ENCODE data around the gene TLNRD1. TPM values are rescaled to one million over a fixed set of nuclear protein-coding genes. Genes with fewer than 3 reads are reported as not detected.
A peak's percentile ranks its signal among the peaks of the same experiment; 100 is the strongest.

The TLNRD1 gene
- total RNA-seq, 1 donor from 2014 or later, result 5.5 TPM

DNA sequence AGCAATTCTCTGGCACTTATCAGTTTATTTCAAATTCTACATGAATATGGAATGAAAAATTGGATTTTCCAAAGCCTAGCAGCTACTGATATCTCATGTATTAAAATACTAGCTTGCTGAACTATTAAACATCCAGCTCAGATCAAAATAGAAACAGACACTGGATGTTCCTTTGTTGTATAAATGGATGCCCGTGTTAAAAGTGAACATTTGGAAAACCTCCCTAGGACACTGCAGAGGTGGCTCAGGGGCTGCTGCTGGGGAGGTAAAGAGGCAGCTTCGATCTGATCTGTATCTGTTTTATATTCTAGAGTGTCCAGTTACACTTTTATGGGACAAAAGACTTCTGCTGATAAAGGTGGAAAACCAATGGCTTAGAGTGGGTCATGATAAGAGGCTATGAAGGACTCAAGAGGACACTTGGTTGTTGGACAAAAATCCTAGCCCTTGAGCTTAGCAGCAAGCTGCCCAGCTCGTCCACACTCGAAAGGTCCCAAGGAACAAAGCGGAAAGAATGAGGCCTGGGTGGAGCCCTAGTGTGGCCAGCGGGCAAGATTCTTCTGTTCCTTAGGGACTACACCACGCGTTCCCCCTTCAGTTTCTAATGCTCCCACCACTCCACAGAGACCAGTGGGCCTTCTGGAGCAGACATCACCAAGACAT lies 21.1 kb upstream of the TLNRD1 start:
- H3K4me3 ChIP-seq, result no peak overlapping the region
- H3K4me1 ChIP-seq, result peaks cover 40% of the 10 kb centered on the region
- H3K27me3 ChIP-seq (ENCODE audit: low read depth), result no peaks in the 10 kb centered on the region
- TF ChIP-seq, protein P1, sequence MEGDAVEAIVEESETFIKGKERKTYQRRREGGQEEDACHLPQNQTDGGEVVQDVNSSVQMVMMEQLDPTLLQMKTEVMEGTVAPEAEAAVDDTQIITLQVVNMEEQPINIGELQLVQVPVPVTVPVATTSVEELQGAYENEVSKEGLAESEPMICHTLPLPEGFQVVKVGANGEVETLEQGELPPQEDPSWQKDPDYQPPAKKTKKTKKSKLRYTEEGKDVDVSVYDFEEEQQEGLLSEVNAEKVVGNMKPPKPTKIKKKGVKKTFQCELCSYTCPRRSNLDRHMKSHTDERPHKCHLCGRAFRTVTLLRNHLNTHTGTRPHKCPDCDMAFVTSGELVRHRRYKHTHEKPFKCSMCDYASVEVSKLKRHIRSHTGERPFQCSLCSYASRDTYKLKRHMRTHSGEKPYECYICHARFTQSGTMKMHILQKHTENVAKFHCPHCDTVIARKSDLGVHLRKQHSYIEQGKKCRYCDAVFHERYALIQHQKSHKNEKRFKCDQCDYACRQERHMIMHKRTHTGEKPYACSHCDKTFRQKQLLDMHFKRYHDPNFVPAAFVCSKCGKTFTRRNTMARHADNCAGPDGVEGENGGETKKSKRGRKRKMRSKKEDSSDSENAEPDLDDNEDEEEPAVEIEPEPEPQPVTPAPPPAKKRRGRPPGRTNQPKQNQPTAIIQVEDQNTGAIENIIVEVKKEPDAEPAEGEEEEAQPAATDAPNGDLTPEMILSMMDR (IDR thresholded peaks at IDR 0.05; ENCODE audit: borderline replicate concordance), result no peak
- H3K36me3 ChIP-seq, result peaks cover 35% of the 10 kb centered on the region
- intact Hi-C loops (cut with micrococcal nuclease), result no loop called here
- no peak for DNase-seq
- no peaks in the 10 kb centered on the region for H3K9me3 ChIP-seq (replicated peaks)
- H3K27ac ChIP-seq (replicated peaks), result peak overlapping the region; percentile 29

DNA sequence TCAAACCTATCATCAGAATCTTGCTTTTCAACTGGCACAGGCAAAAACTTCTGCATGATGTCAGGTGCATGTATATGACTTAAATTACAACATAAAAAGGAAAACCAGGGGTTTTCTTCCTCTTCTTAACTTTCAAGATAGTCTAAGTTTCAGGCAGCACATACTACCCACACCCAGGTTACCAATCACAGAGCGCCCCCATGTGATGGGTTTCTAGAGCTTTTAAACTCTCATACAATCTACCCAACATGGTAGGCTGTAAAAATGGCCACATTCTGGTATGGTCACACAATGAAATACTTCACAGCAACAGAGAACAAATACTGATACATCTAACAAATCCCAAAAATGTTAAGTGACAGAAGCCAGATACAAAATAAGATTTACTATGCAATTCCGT lies 18.5 kb upstream of the TLNRD1 start:
- Histone ChIP-seq H3K9me3 (replicated peaks) (no peaks in the 10 kb centered on the region), H3K27me3 (ENCODE audit: low read depth) (no peaks in the 10 kb centered on the region), H3K27ac (replicated peaks) (no peak overlapping the region), H3K36me3 (peaks cover 35% of the 10 kb centered on the region), H3K4me3 (no peak overlapping the region), H3K4me1 (peaks cover 62% of the 10 kb centered on the region)
- no peak for DNase-seq
- TF ChIP-seq, protein P1 (IDR thresholded peaks at IDR 0.05; ENCODE audit: borderline replicate concordance), result no peak
- intact Hi-C loops (cut with micrococcal nuclease), result no loop called here

DNA sequence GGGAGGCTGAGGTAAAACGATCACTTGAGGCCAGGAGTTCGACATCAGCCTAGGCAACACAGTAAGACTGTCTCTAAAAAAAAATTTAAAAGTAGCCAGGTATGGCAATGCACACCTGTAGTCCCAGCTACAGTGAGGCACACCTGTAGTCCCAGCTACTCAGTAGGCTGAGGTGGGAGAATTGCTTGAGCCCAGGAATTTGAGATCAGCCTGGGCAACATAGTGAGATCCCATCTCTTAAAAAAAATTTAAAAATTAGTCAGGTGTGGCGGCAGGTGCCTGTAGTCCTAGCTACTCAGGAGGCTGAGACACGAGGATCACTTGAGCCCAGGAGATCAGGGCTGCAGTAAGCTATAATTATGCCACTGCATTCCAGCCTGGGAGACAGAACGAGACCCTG lies 17.9 kb upstream of the TLNRD1 start:
- Histone ChIP-seq H3K4me1 (peaks cover 62% of the 10 kb centered on the region), H3K9me3 (replicated peaks) (no peaks in the 10 kb centered on the region), H3K36me3 (peaks cover 35% of the 10 kb centered on the region), H3K27ac (replicated peaks) (no peak overlapping the region), H3K4me3 (no peak overlapping the region), H3K27me3 (ENCODE audit: low read depth) (no peaks in the 10 kb centered on the region)
- DNase-seq, result no peak
- TF ChIP-seq, protein P1 (IDR thresholded peaks at IDR 0.05; ENCODE audit: borderline replicate concordance), result no peak
- intact Hi-C loops (cut with micrococcal nuclease), result no loop called here

DNA sequence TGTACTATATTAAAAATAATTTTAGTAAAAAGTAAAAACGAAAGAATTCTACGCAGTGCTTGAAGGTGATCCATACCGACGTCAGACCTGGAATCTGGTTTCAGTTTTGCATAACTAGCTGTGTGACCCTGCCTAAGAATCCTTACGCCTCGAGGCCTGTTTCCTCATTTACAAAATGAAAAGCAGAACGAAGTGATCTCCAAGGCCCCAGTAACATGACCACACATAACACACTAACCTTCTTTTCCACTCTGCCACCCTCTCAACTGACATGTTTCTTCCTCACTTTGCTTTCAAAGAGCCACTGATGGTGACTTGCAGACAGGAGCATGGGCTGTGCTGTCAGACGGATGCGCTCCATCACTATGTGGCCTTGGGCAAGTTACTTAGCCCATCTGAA lies 15.9 kb upstream of the TLNRD1 start:
- H3K27me3 ChIP-seq (ENCODE audit: low read depth), result no peaks in the 10 kb centered on the region
- intact Hi-C loops (cut with micrococcal nuclease), result no loop called here
- peaks cover 61% of the 10 kb centered on the region for H3K4me1 ChIP-seq
- no peaks in the 10 kb centered on the region for H3K9me3 ChIP-seq (replicated peaks)
- TF ChIP-seq, protein P1 (IDR thresholded peaks at IDR 0.05; ENCODE audit: borderline replicate concordance), result no peak
- no peak overlapping the region for H3K4me3 ChIP-seq
- no peak for DNase-seq
- H3K36me3 ChIP-seq, result peaks cover 19% of the 10 kb centered on the region
- H3K27ac ChIP-seq (replicated peaks), result peak overlapping the region; percentile 34

DNA sequence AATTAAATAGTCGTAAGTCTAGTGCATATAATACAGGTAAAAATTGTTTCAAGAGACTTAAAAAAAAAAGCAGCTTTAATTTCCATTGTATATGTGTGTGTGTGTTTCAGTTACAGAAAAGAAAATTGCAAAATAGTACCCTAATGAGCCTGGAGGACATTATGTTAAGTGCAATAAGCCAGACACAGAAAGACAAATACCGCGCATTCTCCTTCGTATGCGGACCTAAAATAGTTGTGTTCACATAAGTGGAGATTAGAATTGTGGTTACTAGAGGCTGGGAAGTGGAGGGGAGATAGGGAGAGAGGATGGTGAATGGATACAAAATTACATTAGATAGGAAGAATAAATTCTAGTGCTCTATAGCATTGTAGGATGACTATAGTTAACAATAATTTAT lies 14.7 kb upstream of the TLNRD1 start:
- Histone ChIP-seq H3K4me1 (peaks cover 71% of the 10 kb centered on the region), H3K27me3 (ENCODE audit: low read depth) (no peaks in the 10 kb centered on the region), H3K27ac (replicated peaks) (peak overlapping the region; percentile 34), H3K36me3 (peaks cover 10% of the 10 kb centered on the region), H3K4me3 (no peak overlapping the region), H3K9me3 (replicated peaks) (no peaks in the 10 kb centered on the region)
- intact Hi-C loops (cut with micrococcal nuclease), result no loop called here
- TF ChIP-seq, protein P1 (IDR thresholded peaks at IDR 0.05; ENCODE audit: borderline replicate concordance), result no peak
- no peak for DNase-seq

All from left ventricle myocardium inferior (tissue), 1 donor.